Putamen (tissue), 1 donor: ENCODE results near the gene SCUBE1.
"Not testable (repeated sequence)": the region's sequence is repeated elsewhere in the genome, so short reads cannot be mapped to it uniquely, and the experiment has no call there.

Experiments used
- DNase-seq: peaks from one replicate; pipeline ENCODE4 v3.0.0-alpha.2; 2016; ENCODE audit warnings: low spot score

The SCUBE1 gene

DNA sequence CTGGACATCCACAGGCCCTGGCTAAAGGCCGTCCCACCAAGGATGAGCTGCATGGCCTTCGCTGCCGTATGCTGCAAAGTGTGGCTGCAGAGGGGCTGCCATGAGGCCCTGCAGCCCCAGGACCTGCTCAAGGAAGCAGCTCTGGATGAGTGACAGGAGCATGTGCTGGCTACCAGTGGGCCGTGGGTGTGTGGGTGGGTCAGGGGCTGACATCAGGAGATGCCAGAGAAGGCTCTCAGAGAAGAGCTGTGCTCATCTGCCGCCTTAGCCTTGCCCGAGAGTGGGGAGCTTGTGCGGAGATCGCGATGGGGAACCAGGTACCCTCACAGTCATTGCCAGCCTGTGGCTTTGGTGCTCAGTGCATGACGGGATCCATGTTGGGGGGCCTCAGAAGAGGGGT, 41.3 kb downstream of the SCUBE1 start:
- DNase-seq, result no peak

DNA sequence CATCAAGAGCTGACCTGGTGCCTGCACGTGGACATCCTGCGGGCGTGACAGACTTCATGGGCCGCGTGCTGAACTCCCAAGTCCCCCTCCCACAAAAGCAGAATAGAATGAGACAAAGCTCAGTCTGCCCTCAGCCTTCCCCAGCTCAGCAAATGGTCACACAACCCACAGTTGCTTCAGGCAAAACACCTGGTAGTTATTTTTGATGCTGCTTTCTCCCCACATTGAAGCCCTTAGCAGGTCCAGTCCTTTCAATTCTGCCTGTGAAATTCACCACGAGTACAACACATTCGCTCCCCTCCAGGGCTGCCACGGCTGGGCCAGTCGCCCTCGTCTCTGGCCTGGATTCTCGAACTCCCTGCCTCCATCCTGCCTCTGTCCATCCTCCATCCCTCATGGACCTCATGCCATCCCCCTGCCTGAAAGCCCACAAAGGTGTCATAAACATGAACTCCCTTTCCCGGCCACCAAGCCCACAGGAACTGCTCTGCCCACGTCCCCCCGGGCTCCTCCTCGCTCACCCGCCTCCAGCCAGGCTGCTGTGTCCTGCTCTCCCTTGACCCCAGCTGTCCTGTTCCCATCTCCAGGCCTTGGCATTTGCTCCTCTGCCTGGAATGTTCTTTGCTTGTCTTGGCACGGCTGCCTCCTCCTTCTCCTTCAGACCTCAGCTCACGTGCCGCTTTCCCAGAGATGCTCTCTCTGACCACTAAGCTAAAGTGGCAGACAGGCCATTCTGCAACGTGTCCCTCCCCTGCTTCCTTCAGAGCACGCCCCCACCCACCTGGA, 42.1 kb downstream of the SCUBE1 start:
- DNase-seq, result no peak

DNA sequence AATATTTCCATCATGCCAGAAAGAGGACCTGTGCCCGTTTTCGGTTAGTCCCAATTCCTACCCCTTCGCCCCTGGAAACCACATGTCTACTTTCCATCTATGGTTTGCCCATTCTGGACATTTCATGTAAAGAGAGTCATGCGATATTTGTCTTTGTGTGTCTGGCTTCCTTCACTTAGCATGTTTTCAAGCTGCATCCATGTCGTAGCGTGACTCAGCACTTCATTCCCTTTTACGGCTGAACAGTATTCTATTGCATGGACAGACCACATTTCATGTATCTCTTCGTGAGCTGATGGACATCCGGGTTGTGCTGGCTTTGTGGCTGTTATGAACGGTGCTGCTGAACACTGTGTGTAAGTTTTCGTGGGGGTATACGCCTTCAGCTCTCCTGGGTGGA, 43.4 kb downstream of the SCUBE1 start:
- no peak for DNase-seq

DNA sequence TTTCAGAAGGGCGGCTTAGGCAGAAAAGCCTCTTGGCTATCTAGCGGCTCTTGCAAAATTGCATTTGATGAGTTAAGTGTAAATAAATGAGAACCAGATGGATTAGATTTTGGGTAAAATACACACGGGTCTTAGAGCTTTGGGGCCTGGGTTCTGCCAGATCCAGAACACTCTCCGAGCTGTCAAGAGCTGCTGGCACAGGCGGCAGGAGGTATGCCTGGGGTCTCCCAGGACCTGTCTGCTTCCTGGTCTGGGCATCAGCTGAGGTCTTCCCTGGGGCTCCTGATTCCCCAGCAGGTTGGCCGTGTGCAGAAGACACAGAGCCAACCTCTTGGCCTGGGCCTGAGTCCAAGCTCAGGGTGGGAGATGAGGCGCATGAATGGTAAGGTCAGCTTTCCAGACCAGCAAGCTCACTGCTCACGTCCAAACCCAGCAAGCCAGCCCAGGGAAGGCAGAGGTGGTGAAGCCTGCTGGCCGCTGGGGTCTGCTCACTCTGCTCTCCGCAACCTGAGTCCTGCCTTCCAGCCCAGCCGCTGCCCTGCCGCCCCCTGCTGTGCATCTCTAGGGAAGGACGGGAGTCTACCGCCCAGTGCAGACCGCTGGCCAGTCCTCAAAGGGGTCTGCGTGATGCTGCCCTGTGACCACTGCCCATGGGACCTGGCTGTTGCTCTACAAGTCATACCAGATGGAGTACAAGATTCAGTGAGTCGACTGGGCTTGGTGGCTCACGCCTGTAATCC, 44.9 kb downstream of the SCUBE1 start:
- no peak for DNase-seq

DNA sequence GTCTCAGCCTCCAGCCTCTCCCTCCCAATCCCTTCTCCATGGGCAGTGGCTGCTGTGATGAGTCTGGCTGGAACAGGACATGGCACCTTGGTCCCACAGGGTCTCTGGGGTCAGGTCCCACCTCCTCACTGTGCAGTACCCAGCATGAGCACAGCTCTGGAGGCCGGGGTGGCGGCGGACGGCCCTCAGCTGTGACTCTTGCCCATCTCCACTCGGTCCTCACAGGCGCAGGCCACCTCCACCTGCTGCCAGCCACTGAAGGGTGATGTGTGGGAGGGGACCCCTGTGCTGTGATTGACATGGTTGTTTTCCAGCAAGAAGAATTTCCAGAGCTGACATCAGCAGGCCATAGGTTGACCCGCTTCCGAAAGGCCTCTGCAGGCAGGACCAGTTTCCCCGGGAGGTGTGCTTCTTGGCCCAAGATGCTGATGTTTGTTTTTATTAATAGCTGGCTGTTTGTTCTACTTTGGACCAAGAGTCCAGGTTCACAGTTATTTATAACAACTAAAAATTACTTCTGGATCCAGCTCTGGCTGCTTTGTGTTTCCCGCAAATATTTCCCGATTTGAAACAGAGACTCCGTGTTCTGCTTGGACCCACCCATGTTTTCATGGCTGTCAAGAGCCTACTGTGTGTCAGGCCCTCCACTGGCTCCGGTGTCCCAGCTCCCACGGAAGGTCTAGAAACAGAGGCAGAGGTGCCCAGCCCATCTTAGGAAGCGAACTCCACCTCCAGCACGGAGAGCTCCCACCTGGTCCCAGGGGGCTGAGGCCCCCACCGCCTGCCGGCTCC, 45.7 kb downstream of the SCUBE1 start:
- DNase-seq, result no peak

DNA sequence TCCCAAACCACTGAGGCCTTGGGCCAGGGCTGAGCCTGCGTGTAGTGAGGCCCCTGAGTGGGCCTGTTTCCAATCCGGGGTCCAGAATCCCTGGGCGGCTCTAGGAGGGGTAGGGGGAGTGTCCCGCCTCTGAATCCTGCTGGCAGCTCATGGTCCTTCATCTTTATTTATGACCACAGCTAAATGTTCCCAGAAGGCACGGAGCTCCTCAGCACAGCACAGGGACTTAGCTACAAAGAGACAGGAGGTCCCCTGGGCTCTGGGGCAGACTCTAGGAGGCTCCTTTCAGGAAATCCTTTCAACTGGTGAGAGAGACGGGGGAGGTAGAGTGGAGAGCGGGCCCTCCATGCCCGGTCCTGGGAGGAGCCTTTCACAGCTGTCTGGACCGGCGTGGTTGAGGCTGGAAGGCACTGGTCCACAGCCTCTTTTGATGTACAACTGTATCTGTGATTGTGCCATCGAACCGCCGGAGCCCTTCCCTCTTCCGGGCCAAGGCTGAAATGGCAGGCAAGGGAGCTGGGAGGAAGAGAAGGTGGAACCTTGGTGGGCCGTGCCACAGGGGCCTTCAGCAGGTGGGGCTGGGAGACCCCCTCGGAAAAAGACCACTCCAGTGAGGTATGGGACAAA, 46.8 kb downstream of the SCUBE1 start:
- DNase-seq, result no peak

DNA sequence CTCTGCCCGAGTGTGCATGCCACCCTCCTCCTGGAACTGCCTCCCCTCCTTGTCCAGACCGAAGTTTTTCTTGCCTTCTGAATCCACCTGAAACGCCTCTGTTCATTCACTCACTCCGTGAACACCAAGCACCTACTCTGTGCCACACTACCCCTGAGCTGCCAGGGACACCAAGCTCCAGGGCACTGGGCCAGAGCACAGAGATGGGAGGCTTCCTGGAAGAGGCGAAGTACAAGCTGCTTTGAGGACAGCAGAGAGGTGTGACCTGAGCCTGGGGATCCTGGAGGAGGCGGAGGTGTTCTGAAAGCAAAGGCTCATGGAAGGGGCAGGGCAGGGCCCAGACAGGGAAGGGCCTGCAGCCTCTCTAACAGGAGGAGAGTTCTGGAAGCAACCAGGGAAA, 47.5 kb downstream of the SCUBE1 start:
- no peak for DNase-seq

DNA sequence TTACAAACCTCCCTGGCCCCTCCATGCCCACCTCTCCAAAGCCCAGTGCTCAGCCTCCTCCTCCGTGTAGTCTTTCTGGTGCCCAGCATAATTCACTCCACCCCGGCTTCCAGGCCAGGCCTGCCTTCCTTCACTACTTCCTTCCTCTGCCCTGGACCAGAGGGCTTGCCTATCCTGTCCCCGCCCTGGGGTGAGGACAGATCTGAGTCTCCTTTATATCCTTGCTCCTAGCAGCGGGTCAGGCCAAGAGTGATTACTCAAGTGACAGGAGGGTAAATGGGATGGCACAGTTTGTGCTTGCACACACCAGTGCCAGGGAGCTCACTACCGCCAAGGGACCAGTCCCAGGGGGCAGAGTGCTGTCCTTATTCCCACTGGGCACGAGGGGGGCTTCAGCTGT, 48.0 kb downstream of the SCUBE1 start:
- DNase-seq, result no peak

DNA sequence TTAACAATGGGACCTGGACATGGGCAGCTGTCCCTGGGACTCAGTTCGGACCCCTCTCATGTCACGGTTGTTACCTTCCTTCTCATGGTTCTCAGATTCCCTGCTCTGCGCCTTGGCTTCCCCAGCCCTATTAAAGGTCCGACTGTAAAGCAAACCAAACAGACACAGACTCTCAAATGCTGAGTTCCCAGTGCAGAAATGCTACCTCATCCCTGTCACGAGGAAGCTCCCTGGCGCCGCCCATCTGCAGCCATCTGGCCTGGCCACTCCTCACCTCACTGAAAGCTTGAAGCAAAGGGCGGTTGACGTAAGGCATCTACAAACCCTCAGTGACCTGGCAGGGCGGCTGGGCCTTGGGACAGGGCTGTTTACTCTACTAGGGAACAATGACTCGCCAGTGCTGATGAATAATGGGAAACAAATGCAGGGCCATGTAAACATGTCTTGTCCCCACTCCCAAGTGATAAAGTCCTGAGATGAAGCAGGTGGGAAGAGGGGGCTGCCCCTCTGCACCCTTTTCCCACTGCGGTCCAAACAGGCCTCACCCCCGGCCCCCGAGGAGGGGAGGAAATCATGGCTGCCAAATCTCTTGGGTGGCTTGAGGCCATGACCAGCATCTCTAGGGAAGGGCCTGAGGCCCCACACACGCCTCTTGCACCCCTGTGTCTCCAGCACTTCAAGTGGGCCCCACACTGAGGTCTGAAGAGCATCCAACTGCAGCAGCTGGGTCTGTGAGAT, 49.3 kb downstream of the SCUBE1 start:
- no peak for DNase-seq

DNA sequence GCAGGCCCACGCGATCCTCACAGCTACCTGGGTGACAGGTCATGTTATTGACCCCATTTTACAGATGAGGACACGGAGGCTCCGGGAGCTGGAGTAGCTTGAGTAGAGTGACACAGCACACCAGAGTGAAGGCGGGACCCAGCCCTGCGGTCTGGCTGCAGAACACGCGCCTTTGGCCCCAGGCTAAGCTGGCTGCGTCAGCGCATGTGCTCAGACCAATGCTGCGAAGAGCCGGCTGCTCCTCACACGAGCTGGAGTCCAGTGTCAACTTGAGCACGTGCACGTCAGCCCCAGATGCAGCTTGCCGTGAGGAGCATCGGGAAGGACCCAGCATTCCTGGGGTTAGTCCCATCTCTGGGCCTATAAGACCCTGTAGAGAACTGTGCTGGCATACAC, 49.9 kb downstream of the SCUBE1 start:
- no peak for DNase-seq

DNA sequence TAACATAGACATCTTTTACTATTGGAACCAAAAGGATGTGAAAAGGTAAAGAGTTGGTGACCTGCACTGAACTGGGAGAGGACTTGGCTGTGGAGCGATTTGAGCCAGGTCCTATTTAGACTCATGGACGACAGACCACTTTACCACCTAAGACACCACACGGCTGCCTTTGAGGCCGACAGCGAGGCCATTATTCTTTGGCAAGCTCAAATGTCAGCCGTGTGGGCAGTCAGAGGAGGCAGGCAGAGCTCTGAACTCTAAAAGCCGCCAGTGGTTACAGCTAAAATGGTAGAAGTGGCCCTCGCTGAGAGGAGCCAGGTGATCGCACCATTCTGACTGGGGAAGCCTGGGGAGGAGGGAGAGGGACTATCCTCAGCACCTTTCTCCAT, 50.5 kb downstream of the SCUBE1 start:
- no peak for DNase-seq

DNA sequence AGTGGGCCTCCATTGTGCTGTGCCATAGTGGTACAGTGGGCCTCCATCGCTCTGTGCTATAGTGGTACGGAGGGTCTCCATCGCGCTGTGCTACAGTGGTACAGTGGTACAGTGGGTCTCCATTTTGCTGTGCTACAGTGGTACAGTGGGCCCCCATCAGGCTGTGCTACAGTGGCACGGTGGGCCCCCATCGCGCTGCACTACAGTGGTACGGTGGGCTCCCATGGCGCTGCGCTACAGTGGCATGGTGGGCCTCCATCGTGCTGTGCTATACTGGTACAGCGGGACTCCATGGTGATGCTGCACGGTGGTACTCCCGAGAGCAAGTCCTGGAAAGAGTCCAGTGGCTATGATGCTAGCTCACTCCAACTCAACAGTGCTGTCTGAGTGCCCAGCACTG, 51.8 kb downstream of the SCUBE1 start:
- DNase-seq, result no peak

DNA sequence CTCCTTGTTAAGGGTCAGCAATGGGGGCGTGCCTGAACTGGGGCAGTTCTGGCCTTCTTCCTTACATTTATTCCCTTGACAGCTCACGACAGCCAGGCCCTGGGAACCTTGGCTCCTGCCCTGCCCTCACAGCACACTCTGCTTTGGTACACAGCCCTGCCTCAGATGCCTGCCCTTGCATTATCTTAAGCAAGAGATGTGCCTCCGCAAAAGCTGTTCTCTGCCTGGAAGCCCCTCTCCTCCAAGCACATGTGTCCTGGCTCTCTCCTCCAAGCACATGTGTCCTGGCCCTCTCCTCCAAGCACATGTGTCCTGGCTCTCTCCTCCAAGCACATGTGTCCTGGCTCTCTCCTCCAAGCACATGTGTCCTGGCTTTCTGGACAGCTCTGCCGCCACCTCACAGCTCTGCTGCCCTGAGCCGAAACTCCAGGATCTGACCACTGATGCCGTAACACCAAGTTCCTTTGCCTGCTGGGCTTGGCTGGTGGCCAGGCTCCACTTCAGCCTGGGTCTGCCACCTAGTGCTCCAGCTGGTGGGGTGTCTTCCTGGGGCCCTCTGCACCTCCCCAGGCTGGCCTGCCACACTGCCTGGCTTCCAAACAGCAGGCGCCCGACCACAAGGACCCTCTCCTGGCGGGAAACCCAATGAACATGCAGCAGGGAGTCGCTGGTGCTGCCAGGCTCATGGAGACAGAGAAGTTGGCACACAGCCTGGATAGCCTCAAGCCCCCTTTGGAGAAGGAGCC, 53.0 kb downstream of the SCUBE1 start:
- DNase-seq, result no peak

DNA sequence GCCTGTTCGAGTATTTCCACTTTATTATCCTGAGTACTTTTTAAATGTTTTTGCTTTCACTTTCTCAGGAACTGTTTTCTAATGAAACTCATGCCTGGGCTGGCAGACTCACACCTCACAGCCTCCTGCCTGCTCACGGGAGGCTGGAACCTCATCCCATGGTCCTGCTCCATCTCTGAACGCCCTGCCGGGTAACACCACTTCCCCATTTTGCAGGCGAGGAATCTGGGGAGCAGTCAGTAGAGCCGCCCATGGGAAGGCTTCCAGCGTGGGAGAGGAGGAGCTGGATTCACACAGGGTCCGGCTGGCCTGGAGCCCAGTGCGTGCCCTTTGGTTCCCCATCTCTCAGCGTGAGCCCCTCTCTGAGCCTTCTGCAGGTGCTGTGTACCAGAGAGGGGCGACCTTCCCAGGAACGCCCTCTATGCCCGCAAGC, 53.6 kb downstream of the SCUBE1 start:
- no peak for DNase-seq

DNA sequence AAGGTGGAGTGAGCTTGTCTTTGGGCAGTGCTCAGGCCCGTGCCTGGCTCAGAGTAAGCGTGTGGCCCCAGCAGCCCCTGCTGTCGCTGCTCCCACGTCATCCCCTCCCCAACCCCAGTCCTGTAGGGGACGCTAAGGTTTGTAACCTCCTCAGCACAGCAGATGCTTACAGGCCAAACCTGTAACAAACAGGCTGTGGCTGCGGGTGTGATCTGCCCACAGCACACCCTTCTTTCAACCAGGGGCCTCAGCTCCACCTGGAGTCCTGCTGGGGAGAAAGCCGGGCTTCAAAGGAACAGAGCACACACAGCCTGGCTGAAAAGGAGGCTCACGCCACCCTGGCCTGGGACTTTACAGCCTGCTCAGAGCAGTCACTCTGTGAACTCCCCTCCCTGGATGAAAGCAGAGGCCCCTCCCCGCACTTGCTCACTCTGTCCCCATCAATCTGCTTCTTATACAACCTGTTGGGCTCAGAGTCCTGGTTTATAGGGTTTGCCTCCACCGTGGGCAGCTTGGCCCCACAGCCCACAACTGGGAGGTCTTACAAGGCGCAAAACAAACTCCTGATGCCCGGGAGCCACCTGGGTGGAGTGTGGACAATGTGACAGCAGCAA, 54.3 kb downstream of the SCUBE1 start:
- DNase-seq, result no peak

DNA sequence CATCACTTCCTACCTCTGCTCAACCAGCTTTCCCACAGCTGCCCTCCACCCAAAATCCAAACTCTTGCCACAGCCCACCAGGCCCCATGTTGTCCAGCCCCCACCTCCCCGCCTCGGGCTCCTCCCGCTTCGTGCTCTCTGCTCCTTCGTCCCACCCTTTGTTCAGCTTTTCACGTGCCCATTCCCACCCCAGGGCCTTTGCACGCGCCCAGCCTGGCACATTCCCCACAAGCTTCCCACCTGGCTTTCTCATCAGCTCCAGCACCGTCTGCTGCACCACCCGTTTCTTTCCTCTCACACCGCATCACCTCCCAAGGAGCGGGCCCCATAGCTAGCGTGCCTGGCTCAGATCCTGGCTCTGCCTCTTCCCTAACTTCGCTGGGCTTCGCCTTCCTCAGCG, 54.8 kb downstream of the SCUBE1 start:
- DNase-seq, result no peak

DNA sequence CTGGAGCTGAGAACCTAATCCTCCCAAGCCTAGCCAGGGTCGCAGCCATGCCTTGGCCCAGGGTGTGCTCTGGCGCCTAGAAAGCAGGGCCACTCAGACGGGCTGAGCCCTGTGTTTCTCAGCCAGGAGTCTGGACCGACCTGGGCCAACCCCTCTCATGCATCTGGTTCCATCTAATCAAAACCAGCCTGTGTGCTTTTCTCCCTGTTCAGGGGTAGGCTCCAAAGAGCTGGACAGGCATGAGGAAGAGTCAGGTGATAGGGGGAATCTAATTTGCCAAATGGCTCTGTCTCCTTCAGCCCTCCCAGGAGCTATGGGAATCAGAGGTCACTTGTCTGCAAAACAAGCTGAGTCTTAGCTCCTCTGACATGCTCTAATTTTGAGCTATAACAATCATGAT, 55.7 kb downstream of the SCUBE1 start:
- DNase-seq, result no peak

DNA sequence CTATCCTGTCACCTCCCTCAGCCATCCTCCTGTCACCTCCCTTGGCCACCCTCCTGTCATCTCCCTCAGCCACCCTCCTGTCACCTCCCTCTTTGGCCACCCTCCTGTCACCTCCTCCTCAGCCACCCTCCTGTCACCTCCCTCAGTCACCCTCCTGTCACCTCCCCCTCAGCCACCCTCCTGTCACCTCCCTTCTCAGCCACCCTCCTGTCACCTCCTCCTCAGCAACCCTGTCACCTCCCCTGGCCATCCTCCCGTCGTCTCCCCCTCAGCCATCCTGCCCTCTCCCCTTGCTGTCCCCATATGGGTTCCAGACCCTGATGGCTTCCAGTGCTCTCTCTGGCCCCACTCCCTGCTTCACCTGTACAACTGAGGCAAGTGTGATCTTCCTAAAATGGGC, 61.8 kb downstream of the SCUBE1 start:
- no peak for DNase-seq

DNA sequence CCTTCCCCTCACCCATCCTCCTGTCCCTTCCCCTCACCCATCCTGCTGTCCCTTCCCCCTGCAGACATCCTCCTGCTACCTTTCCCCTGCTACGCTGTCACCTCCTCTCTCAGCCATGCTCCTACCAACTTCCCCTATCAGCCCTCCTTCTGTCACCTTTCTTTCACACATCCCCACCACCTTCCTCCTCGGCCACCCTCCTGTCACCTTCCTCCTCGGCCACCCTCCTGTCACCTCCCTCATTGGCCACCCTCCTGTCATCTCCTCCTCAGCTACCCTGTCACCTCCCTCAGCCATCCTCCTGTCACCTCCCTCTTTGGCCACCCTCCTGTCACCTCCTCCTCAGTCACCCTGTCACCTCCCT, 62.7 kb downstream of the SCUBE1 start:
- not testable (repeated sequence) for DNase-seq

DNA sequence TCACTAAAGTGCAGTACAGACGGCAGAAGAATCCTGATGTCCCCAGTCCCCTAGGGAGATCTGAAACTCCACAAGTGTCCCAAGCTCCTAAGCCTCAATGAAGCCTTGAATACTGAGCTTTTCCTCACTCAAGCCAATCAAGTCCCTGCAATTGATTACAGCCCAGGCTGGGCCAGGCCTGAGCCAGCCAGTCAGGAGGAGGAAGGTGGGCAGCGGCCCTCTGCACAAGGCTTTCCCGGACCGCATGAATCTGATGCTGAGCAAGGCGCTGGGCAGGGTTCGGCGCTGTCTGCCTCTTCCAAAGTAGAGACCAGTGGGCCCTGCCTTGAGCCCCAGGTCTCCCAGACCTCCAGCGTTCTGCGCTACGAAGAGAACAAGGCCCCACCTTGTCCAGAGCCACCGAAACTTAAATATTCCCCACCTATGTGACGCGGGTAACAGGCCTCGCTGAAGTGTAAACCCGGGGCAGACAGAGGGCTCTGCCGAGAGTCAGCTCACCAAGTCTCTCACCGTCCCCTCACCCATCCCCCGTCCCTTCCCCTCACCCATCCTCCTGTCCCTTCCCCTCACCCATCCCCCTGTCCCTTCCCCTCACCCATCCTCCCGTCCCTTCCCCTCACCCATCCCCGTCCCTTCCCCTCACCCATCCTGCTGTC, 63.2 kb downstream of the SCUBE1 start:
- no peak for DNase-seq
